HEK293T (cell line): ENCODE measurements around the gene ARFGEF3.

Source experiments
- FOXK2 ChIP-seq: fragments of 450-650 bp; IDR thresholded peaks from 2 replicates; pipeline ENCODE4 v1.6.1; 2016; ENCODE audit warnings: mild to moderate bottlenecking
- FOXM1 ChIP-seq: fragments of 450-650 bp; IDR thresholded peaks from 2 replicates; pipeline ENCODE4 v1.6.1; 2017; ENCODE audit warnings: mild to moderate bottlenecking, borderline replicate concordance
- HDGF ChIP-seq: fragments of 450-650 bp; IDR thresholded peaks from 2 replicates; pipeline ENCODE4 v1.6.1; 2017; ENCODE audit warnings: antibody characterized with exemption, borderline replicate concordance
- NFRKB ChIP-seq: fragments of 450-650 bp; IDR thresholded peaks from 2 replicates; pipeline ENCODE4 v1.6.1; 2016; ENCODE audit warnings: mild to moderate bottlenecking, moderate library complexity
- SUZ12 ChIP-seq: fragments of 450-650 bp; IDR thresholded peaks from 2 replicates; pipeline ENCODE4 v1.6.1; 2016; ENCODE audit warnings: mild to moderate bottlenecking
- TF ChIP-seq, protein P1 (sequence below): fragments of 450-650 bp; IDR thresholded peaks from 2 replicates; pipeline ENCODE4 v1.6.1; 2016

- TF ChIP-seq SUZ12 (no peak), FOXK2 (no peak), NFRKB (no peak), FOXM1 (no peak), HDGF (no peak)
- TF ChIP-seq, protein P1, sequence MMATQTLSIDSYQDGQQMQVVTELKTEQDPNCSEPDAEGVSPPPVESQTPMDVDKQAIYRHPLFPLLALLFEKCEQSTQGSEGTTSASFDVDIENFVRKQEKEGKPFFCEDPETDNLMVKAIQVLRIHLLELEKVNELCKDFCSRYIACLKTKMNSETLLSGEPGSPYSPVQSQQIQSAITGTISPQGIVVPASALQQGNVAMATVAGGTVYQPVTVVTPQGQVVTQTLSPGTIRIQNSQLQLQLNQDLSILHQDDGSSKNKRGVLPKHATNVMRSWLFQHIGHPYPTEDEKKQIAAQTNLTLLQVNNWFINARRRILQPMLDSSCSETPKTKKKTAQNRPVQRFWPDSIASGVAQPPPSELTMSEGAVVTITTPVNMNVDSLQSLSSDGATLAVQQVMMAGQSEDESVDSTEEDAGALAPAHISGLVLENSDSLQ, result no peak
These were observed 84.0 kb downstream of the ARFGEF3 start for GRCh38 chr6:138245751-138246150.
